Epithelial cell of esophagus (primary cell): Measurements from ENCODE around the gene PDE4B.

Source experiments
- DNase-seq: peaks from one replicate; pipeline ENCODE4 v3.0.0; 2010; ENCODE audit warnings: low read depth
- H3K4me3 ChIP-seq: 2 replicates; pipeline ENCODE4 v1.5.1; 2011; ENCODE audit warnings: mild to moderate bottlenecking, low read length, control low read depth
- CTCF ChIP-seq: IDR thresholded peaks from 2 replicates; pipeline ENCODE4 v1.5.1; 2011; ENCODE audit warnings: low read depth, mild to moderate bottlenecking, low read length, control low read depth, inconsistent platforms; ENCODE audit not compliant: insufficient read depth; ENCODE audit errors: missing control alignments

Gene PDE4B

GRCh38 chr1:65955071-65955470, 162.4 kb downstream of the PDE4B start:
- no peak for TF ChIP-seq CTCF
- no peak overlapping the region for H3K4me3 ChIP-seq
- no peak for DNase-seq

DNA sequence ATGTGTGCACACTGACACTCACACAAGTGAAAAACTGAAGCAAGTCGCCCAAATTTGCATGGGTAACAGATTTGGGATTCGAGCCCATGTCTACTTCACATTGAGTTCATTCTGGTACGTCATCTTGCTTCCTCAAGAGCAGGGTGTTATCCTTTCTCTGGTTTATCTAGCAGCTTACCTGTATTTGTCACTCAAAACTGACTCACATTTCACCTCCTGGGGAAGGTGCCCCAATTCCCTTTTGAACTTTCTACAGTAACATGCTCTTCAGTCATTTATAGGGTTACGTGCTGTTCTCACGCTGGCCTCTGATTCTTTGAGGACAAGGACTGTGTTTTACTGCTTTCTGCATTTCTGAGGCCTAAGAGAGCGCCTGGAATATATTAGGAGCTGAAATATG, 162.8 kb downstream of the PDE4B start:
- no peak overlapping the region for H3K4me3 ChIP-seq
- peak; percentile 17 for DNase-seq
- no peak for TF ChIP-seq CTCF

DNA sequence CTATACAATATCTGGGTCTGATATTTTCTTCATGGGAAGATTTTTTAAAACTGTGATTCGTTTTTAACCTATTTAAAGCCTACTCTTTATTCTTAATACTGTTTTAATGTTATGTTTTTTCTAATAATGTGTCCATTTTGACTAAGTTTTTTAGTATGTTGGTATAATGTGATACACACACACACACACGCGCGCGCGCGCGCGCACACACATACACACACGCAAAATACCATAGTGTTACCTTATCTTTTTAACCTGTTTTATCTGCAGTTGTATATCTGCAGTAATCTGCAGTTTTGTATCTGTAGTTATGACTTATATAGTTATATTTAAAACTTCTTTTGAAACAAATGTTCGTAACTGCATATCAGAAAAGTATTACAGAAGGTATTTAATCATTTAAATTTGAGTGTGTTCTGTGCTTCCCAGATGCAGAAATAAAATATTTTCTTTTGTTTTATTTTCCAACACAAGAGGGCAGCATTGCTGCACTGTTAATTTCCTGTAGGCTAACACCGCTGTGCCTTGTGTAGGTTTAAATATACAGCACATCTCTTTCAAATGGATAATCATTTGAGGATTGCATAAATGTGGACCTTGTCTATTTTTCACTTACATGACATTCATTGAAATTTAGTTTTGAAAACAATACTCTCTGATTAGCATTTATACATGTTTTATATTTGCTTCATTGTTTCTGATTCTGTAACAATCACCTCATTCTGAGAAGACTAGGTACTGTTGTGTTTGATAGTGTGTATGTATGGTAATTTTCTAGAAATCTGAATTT, 166.1 kb downstream of the PDE4B start:
- DNase-seq = peak; percentile 56
- no peak overlapping the region for H3K4me3 ChIP-seq
- TF ChIP-seq CTCF = peak; percentile 58

GRCh38 chr1:65959896-65960567, 167.3 kb downstream of the PDE4B start:
- no peak for DNase-seq
- no peak overlapping the region for H3K4me3 ChIP-seq
- TF ChIP-seq CTCF = no peak

GRCh38 chr1:65963156-65963888, 170.6 kb downstream of the PDE4B start:
- TF ChIP-seq CTCF = no peak
- no peak overlapping the region for H3K4me3 ChIP-seq
- DNase-seq = peak; percentile 35

- TF ChIP-seq CTCF = no peak
- no peak for DNase-seq
- H3K4me3 ChIP-seq = no peak overlapping the region
Measured at GRCh38 chr1:65964123-65964522, 171.4 kb downstream of the PDE4B start.
